A549 (cell line): ENCODE data around the gene EOMES.

ENCODE experiments used
- CEBPB ChIP-seq, 2 experiments: fragments of >200 bp in 1 of 2; sonication (Bioruptor Twin) in 1 of 2; formaldehyde crosslinking in 1 of 2; IDR thresholded peaks; 2 replicates each; pipeline ENCODE4 v1.6.1; 2012 to 2016
- CHD2 ChIP-seq: fragments of 150-350 bp; IDR thresholded peaks from 2 replicates; pipeline ENCODE4 v1.6.1; 2014; ENCODE audit warnings: low read length; ENCODE audit not compliant: partially characterized antibody
- CTCF ChIP-seq: fragments of >200 bp; sonication (Bioruptor Twin); formaldehyde crosslinking; IDR thresholded peaks from 3 replicates; pipeline ENCODE4 v1.5.1; 2016
- EHF ChIP-seq: fragments of 250-450 bp; sonication (Bioruptor Pico); IDR thresholded peaks from 2 replicates; pipeline ENCODE4 v1.5.0; 2020; ENCODE audit warnings: mild to moderate bottlenecking
- MAFK ChIP-seq: fragments of 450-650 bp; IDR thresholded peaks from 2 replicates; pipeline ENCODE4 v1.6.1; 2014; ENCODE audit not compliant: partially characterized antibody
- MAX ChIP-seq: IDR thresholded peaks from 2 replicates; pipeline ENCODE4 v1.6.1; 2012
- MYC ChIP-seq: IDR thresholded peaks from 2 replicates; pipeline ENCODE4 v1.6.1; 2012; ENCODE audit warnings: mild to moderate bottlenecking, inconsistent platforms, low read length, improper control_type of control experiment, borderline replicate concordance
- NR3C1 ChIP-seq: fragments of >200 bp; sonication (Bioruptor Twin); formaldehyde crosslinking; IDR thresholded peaks from 3 replicates; pipeline ENCODE4 v1.6.1; 2017
- POLR2A ChIP-seq: IDR thresholded peaks from 2 replicates; pipeline ENCODE4 v1.6.1; 2012; ENCODE audit warnings: mild to moderate bottlenecking, low read length
- REST ChIP-seq: fragments of 200-600 bp; sonication (generic); IDR thresholded peaks from 2 replicates; pipeline ENCODE4 v1.6.1; 2016; ENCODE audit warnings: antibody characterized with exemption, mild to moderate bottlenecking, moderate library complexity
- RFX5 ChIP-seq: fragments of 450-650 bp; IDR thresholded peaks from 2 replicates; pipeline ENCODE4 v1.7.1; 2014; ENCODE audit warnings: antibody characterized with exemption, mild to moderate bottlenecking, moderate library complexity
- TP53 ChIP-seq: fragments of 250-450 bp; sonication (Bioruptor Pico); IDR thresholded peaks from 2 replicates; pipeline ENCODE4 v1.5.0; 2021; ENCODE audit warnings: mild to moderate bottlenecking, moderate library complexity

GRCh38 chr3:27669591-27669990 is 52.5 kb downstream of the EOMES start:
- TF ChIP-seq POLR2A: no peak
- no peak for TF ChIP-seq CEBPB (IDR thresholded peaks at IDR 0.05)
- no peak for TF ChIP-seq CTCF
- TF ChIP-seq TP53 (CRISPR knock-in tag): no peak
- no peak for TF ChIP-seq MAX
- no peak for TF ChIP-seq RFX5
- no peak for TF ChIP-seq NR3C1
- TF ChIP-seq REST: no peak
- TF ChIP-seq CHD2: no peak
- no peak for TF ChIP-seq MYC
- no peak for TF ChIP-seq MAFK
- no peak for TF ChIP-seq EHF
